Vagina (tissue), 2 donors: ENCODE data around the gene MEF2B.

ENCODE experiments used
- CTCF ChIP-seq, 3 experiments: fragments of 450-650 bp in 2 of 3; fragments of 200-600 bp in 1 of 3; sonication (generic) in 1 of 3; IDR thresholded peaks; one replicate each; pipeline ENCODE4 v1.5.1; 2017 to 2019; ENCODE audit warnings: antibody characterized with exemption in 3 of 3, mild to moderate bottlenecking in 2 of 3, moderate library complexity in 2 of 3
- POLR2AphosphoS5 ChIP-seq, 2 donors: sonication (generic); formaldehyde crosslinking; IDR thresholded peaks; one replicate each; pipeline ENCODE4 v1.9.0; 2017; ENCODE audit warnings: antibody characterized with exemption in 2 of 2, mild to moderate bottlenecking in 2 of 2, low read depth in 1 of 2; ENCODE audit not compliant: insufficient read depth in 1 of 2

GRCh38 chr19:19132912-19133311, 37.2 kb downstream of the MEF2B start:
- TF ChIP-seq POLR2AphosphoS5 (IDR thresholded peaks at IDR 0.05; ENCODE audit: insufficient read depth in 1 of 2, low read depth in 1 of 2) (no peak), CTCF (IDR thresholded peaks at IDR 0.05) (no peak)
